Measurements from ENCODE around the gene NUP88.

DNA sequence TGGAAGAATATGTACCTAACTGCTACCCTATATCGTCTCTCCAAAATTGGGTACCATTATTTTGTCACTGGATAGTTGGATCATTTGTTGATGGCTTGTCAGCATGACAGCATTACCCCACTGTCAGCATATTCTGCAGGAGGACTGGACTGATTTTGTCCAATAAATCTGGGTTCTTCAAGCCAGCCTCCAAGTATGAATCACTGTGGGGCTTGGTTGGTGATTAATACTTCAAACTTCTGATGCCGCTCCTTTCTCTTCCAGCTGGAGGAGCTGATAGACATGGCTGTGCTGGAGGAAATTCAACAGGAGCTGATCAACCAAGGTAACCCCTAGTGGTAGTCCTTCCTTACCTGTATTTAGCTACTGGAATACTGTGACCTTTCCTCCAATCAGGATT is 3.0 kb upstream of the NUP88 start:
- TF ChIP-seq, protein P1, sequence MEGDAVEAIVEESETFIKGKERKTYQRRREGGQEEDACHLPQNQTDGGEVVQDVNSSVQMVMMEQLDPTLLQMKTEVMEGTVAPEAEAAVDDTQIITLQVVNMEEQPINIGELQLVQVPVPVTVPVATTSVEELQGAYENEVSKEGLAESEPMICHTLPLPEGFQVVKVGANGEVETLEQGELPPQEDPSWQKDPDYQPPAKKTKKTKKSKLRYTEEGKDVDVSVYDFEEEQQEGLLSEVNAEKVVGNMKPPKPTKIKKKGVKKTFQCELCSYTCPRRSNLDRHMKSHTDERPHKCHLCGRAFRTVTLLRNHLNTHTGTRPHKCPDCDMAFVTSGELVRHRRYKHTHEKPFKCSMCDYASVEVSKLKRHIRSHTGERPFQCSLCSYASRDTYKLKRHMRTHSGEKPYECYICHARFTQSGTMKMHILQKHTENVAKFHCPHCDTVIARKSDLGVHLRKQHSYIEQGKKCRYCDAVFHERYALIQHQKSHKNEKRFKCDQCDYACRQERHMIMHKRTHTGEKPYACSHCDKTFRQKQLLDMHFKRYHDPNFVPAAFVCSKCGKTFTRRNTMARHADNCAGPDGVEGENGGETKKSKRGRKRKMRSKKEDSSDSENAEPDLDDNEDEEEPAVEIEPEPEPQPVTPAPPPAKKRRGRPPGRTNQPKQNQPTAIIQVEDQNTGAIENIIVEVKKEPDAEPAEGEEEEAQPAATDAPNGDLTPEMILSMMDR (IDR thresholded peaks at IDR 0.05): no peak
- TF ChIP-seq POLR2A (IDR thresholded peaks at IDR 0.05) (no peak), EP300 (IDR thresholded peaks at IDR 0.05) (no peak)

Measured in ovary (tissue), 3 donors.